ENCODE results near the gene ANKEF1.

The ANKEF1 gene

DNA sequence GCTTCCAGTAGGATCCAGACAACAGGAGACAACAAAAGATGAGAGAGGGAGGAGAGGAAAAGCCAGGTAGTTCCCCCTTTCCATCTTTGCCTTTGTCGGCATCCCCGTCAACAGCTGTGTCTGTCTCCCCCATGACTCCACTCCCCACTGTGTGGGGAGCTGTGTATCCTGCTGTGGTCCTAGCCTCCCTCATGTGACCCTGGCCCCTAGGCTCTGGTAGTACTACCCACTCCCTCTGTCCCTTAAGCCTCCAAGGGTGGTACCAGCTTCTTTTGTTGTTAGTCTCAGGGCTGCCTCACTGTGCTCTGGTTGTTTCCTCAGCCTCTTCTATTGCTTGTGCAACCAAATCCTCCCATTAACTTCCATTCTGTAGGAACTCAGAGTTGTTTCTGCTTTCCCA is 28.7 kb downstream of the ANKEF1 start:
- ChIA-PET POLR2A (no interaction called here), CTCF (no interaction called here)
- DNase-seq (ENCODE audit: low read depth, low spot score) = no peak
- no peak overlapping the region for H3K4me3 ChIP-seq (ENCODE audit: low read depth, low read length)
- TF ChIP-seq, protein P1, sequence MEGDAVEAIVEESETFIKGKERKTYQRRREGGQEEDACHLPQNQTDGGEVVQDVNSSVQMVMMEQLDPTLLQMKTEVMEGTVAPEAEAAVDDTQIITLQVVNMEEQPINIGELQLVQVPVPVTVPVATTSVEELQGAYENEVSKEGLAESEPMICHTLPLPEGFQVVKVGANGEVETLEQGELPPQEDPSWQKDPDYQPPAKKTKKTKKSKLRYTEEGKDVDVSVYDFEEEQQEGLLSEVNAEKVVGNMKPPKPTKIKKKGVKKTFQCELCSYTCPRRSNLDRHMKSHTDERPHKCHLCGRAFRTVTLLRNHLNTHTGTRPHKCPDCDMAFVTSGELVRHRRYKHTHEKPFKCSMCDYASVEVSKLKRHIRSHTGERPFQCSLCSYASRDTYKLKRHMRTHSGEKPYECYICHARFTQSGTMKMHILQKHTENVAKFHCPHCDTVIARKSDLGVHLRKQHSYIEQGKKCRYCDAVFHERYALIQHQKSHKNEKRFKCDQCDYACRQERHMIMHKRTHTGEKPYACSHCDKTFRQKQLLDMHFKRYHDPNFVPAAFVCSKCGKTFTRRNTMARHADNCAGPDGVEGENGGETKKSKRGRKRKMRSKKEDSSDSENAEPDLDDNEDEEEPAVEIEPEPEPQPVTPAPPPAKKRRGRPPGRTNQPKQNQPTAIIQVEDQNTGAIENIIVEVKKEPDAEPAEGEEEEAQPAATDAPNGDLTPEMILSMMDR (IDR thresholded peaks at IDR 0.05; ENCODE audit: insufficient read depth, low read length, missing control alignments) = no peak

DNA sequence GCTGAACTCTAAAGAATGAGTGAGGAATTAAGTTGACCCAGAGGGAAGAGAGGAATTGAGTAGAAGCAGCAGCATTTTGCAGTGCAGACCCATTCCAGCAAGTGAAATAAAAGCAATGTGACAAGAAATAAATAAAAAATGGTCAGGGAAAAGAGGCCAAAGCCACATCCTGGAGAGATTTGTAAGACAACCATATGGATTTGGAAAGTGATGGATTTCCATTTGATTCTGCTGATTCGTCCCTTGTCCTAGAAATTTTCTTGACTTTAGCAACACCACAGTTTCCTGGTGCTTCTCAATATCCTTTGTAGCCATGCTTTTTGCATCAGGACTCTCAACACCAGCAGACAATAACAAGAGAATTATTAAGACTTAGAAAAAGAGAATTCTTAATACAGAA is 29.8 kb downstream of the ANKEF1 start:
- DNase-seq (ENCODE audit: low read depth, low spot score) = no peak
- ChIA-PET POLR2A (no interaction called here), CTCF (interaction anchor here (1.1 kb wide), 1 partner anchor 26 kb away, joined by 4 read pairs; no protein-coding TSS in a partner anchor)
- TF ChIP-seq, protein P1 (IDR thresholded peaks at IDR 0.05; ENCODE audit: insufficient read depth, low read length, missing control alignments) = no peak
- H3K4me3 ChIP-seq (ENCODE audit: low read depth, low read length) = no peak overlapping the region

DNA sequence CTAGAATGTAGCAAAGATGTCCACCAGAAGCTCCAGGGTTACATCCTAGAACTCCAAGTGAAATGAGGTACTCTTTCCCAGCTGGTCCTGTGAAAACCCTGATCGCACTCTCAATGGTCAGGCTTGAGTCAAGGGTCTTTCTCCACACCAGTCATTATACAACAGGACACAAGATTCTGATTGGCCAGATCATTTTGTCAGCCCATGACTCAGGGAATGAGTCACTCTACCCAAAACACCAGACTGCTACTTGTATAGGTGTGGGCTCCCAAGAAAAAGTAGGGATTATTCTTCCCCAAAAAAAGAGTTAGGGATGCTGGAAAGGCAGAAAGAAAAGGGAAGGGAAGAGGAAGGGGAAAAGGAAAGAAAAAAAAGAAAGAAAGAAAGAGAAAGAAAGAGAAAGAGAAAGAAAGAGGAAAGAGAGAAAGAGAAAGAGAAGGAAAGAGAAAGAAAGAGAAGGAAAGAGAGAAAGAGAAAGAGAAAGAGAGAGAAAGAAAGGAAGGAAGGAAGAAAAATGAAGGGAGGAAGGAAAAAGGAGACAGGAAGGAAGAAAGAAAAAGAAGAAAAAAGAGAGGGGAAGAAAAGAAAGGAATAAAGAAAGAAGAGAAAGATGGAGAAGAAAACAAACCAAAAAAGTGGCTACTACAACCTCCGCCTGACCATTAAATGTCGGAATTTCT is 30.5 kb downstream of the ANKEF1 start:
- no peak for DNase-seq (ENCODE audit: low read depth, low spot score)
- H3K4me3 ChIP-seq (ENCODE audit: low read depth, low read length) = no peak overlapping the region
- ChIA-PET CTCF (interaction anchor here (1.1 kb wide), 1 partner anchor 25 kb away, joined by 4 read pairs; no protein-coding TSS in a partner anchor), POLR2A (no interaction called here)
- TF ChIP-seq, protein P1 (IDR thresholded peaks at IDR 0.05; ENCODE audit: insufficient read depth, low read length, missing control alignments) = no peak

DNA sequence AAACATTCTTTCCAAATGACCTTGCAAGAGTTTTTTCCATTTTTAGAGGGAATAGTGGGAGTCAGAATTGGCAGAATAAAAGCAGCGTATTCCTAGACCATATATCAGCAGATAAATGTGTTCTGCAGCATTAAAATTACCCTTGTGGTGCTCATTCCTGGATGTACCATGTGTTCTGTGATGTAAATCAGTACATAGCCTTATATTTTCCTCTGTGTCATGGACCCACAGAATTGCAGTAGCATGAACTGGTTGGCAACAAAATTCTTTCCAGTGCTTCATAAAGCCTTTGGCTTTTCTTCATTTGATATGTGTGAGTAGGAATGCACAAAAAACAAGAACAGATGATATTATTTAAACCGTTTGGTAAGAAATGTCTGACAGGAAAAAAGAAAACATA is 32.5 kb downstream of the ANKEF1 start:
- CTCF ChIA-PET = no interaction called here
- H3K4me3 ChIP-seq (ENCODE audit: low read depth, low read length) = no peak overlapping the region
- TF ChIP-seq, protein P1 (IDR thresholded peaks at IDR 0.05; ENCODE audit: insufficient read depth, low read length, missing control alignments) = no peak
- POLR2A ChIA-PET = no interaction called here
- DNase-seq (ENCODE audit: low read depth, low spot score) = no peak

DNA sequence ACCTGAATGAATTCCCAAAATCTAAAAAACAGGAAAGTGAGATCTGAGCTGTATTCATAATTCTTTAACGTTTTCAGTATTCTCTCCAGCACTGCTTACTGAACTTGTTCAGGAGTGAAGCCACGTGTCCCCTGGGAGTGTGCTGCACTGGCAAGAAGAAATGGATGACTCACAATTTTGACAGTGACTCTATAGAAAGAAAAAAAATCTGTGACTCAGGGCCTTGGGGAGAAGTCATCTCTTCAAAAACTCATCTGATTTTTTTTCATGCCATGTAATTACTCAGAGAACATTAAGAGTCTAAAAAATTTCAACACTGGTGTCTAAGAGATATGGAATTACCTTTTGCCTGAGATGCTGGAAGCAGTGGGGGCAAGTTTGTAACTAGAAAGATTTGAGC is 39.7 kb downstream of the ANKEF1 start:
- TF ChIP-seq, protein P1 (IDR thresholded peaks at IDR 0.05; ENCODE audit: insufficient read depth, low read length, missing control alignments) = no peak
- H3K4me3 ChIP-seq (ENCODE audit: low read depth, low read length) = no peak overlapping the region
- DNase-seq (ENCODE audit: low read depth, low spot score) = peak; percentile 65
- ChIA-PET POLR2A (no interaction called here), CTCF (interaction anchor here (1.2 kb wide), 1 partner anchor 96 kb away, joined by 3 read pairs; no protein-coding TSS in a partner anchor)

DNA sequence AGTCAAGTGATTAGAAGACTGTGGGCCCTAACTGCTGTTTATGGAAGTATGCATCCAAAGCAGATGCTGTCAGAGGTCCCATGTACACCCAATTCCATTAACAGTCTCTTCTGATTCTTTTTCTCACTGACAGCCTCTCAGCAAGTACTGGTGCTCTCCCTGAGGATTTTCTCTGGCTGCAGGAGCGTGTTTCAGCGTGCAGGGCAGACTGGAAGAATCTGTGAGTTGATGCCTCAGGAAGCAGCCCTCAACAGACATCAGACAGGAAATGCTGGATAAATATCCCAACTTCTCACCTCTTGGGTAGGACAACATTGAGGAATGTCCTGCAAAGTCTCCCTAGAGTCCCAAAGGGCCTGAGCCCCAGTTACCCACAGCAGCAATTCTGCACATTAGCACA is 40.8 kb downstream of the ANKEF1 start:
- POLR2A ChIA-PET = no interaction called here
- TF ChIP-seq, protein P1 (IDR thresholded peaks at IDR 0.05; ENCODE audit: insufficient read depth, low read length, missing control alignments) = no peak
- CTCF ChIA-PET = no interaction called here

More for the DNA sequence above, 40.8 kb downstream of the ANKEF1 start:
- no peak for DNase-seq (ENCODE audit: low read depth, low spot score)
- H3K4me3 ChIP-seq (ENCODE audit: low read depth, low read length) = no peak overlapping the region
